ENCODE results near the gene ZNF610. TPM values are rescaled to one million over a fixed set of nuclear protein-coding genes. Genes with fewer than 3 reads are reported as not detected.

The ZNF610 gene
- total RNA-seq, 1 experiment from 2014 or later, result 4.4 TPM

- Mint-ChIP-seq H3K4me1 (peaks cover 4% of the 10 kb centered on the region), H3K27ac (peak overlapping the region; percentile 89; the same call in 1 of the 2 replicates), H3K9me3 (peaks cover 4% of the 10 kb centered on the region), H3K36me3 (peaks cover 23% of the 10 kb centered on the region), H3K27me3 (ENCODE audit: low read depth) (no peaks in the 10 kb centered on the region), H3K4me3 (no peak overlapping the region)
- CTCF ChIA-PET, result no interaction called here
- ATAC-seq (no peak), DNase-seq (ENCODE audit: low spot score) (no peak)
- POLR2A ChIA-PET, result no interaction called here
- TF ChIP-seq PRRX2 (CRISPR knock-in tag; IDR thresholded peaks at IDR 0.05), result no peak
- no peak for TF ChIP-seq IRF2 (CRISPR knock-in tag; IDR thresholded peaks at IDR 0.05; ENCODE audit: borderline replicate concordance, low read depth)
- no peak for TF ChIP-seq IRF1 (CRISPR knock-in tag; IDR thresholded peaks at IDR 0.05)
- no peak for TF ChIP-seq ZNF281 (CRISPR knock-in tag; IDR thresholded peaks at IDR 0.05)
- TF ChIP-seq STAT6 (CRISPR knock-in tag; conservative IDR thresholded peaks at IDR 0.05; ENCODE audit: low read depth), result no peak
- no peak for TF ChIP-seq ETV6 (CRISPR knock-in tag; IDR thresholded peaks at IDR 0.05)
- no peak for TF ChIP-seq FOXP4 (CRISPR knock-in tag; IDR thresholded peaks at IDR 0.05)
- TF ChIP-seq NFE2L1 (CRISPR knock-in tag; IDR thresholded peaks at IDR 0.05), result no peak
- TF ChIP-seq ZNF263 (CRISPR knock-in tag; IDR thresholded peaks at IDR 0.05; ENCODE audit: low read depth), result no peak
- no peak for TF ChIP-seq ZBTB43 (CRISPR knock-in tag; IDR thresholded peaks at IDR 0.05)
- TF ChIP-seq SP1 (CRISPR knock-in tag; conservative IDR thresholded peaks at IDR 0.05), result no peak
- no peak for TF ChIP-seq AFF4 (CRISPR knock-in tag; IDR thresholded peaks at IDR 0.05; ENCODE audit: borderline replicate concordance)
- TF ChIP-seq ATF3 (CRISPR knock-in tag; conservative IDR thresholded peaks at IDR 0.05), result no peak
- no peak for TF ChIP-seq ZSCAN18 (CRISPR knock-in tag; IDR thresholded peaks at IDR 0.05)
- no peak for TF ChIP-seq ZNF219 (CRISPR knock-in tag; IDR thresholded peaks at IDR 0.05; ENCODE audit: borderline replicate concordance)
- TF ChIP-seq USF2 (CRISPR knock-in tag; IDR thresholded peaks at IDR 0.05), result no peak
- no peak for TF ChIP-seq RELA (CRISPR knock-in tag; IDR thresholded peaks at IDR 0.05; ENCODE audit: borderline replicate concordance)
- TF ChIP-seq ATF2 (CRISPR knock-in tag; IDR thresholded peaks at IDR 0.05; ENCODE audit: borderline replicate concordance, low read depth), result no peak
These were observed 9.1 kb downstream of the ZNF610 start for GRCh38 chr19:52345162-52345561.

All from WTC11 (cell line).